ENCODE results near the gene PNMA1.
A peak's percentile ranks its signal among the peaks of the same experiment; 100 is the strongest.
"Not testable (repeated sequence)": the region's sequence is repeated elsewhere in the genome, so short reads cannot be mapped to it uniquely, and the experiment has no call there.

The PNMA1 gene

GRCh38 chr14:73715707-73716106, 1.5 kb upstream of the PNMA1 start:
- DNase-seq (ENCODE audit: low spot score): no peak

- no peak for DNase-seq (ENCODE audit: low spot score)
Measured at GRCh38 chr14:73714656-73715081, 485 bp upstream of the PNMA1 start.

GRCh38 chr14:73713206-73713802, 880 bp downstream of the PNMA1 start:
- no peak for DNase-seq (ENCODE audit: low spot score)

GRCh38 chr14:73712540-73713180, 1.5 kb downstream of the PNMA1 start:
- peak; percentile 44 for DNase-seq (ENCODE audit: low spot score)

GRCh38 chr14:73712071-73712506, 2.1 kb downstream of the PNMA1 start:
- DNase-seq (ENCODE audit: low spot score): no peak

GRCh38 chr14:73710737-73711136, 3.4 kb downstream of the PNMA1 start:
- no peak for DNase-seq (ENCODE audit: low spot score)

- DNase-seq (ENCODE audit: low spot score): no peak
Measured at GRCh38 chr14:73709904-73710469, 4.2 kb downstream of the PNMA1 start.

GRCh38 chr14:73708076-73708475, 6.1 kb downstream of the PNMA1 start:
- DNase-seq (ENCODE audit: low spot score): not testable (repeated sequence)

GRCh38 chr14:73700325-73700724, 13.9 kb downstream of the PNMA1 start:
- DNase-seq (ENCODE audit: low spot score): no peak

- no peak for DNase-seq (ENCODE audit: low spot score)
Measured at GRCh38 chr14:73696466-73697400, 17.5 kb downstream of the PNMA1 start.

- DNase-seq (ENCODE audit: low spot score): no peak
Measured at GRCh38 chr14:73695997-73696396, 18.2 kb downstream of the PNMA1 start.

GRCh38 chr14:73695082-73695481, 19.1 kb downstream of the PNMA1 start:
- no peak for DNase-seq (ENCODE audit: low spot score)

- DNase-seq (ENCODE audit: low spot score): no peak
Measured at GRCh38 chr14:73694083-73694482, 20.1 kb downstream of the PNMA1 start.

GRCh38 chr14:73686901-73687300, 27.3 kb downstream of the PNMA1 start:
- no peak for DNase-seq (ENCODE audit: low spot score)

- DNase-seq (ENCODE audit: low spot score): no peak
Measured at GRCh38 chr14:73685328-73685727, 28.9 kb downstream of the PNMA1 start.

- DNase-seq (ENCODE audit: low spot score): no peak
Measured at GRCh38 chr14:73684627-73685026, 29.6 kb downstream of the PNMA1 start.

GRCh38 chr14:73680821-73681220, 33.4 kb downstream of the PNMA1 start:
- DNase-seq (ENCODE audit: low spot score): no peak

- no peak for DNase-seq (ENCODE audit: low spot score)
Measured at GRCh38 chr14:73678698-73679097, 35.5 kb downstream of the PNMA1 start.

GRCh38 chr14:73674986-73675385, 39.2 kb downstream of the PNMA1 start:
- DNase-seq (ENCODE audit: low spot score): no peak

- no peak for DNase-seq (ENCODE audit: low spot score)
Measured at GRCh38 chr14:73667854-73668253, 46.3 kb downstream of the PNMA1 start.

GRCh38 chr14:73666583-73666982, 47.6 kb downstream of the PNMA1 start:
- DNase-seq (ENCODE audit: low spot score): no peak

GRCh38 chr14:73665130-73665529, 49.1 kb downstream of the PNMA1 start:
- no peak for DNase-seq (ENCODE audit: low spot score)

Data from iPS-NIHi11 (cell line).